Progenitor cell of endocrine pancreas (in vitro differentiated cells): Measurements from ENCODE around the gene LRBA. TPM values are rescaled to one million over a fixed set of nuclear protein-coding genes. Genes with fewer than 3 reads are reported as not detected.

ENCODE experiments used
- DNase-seq: peaks from one replicate; pipeline ENCODE4 v3.0.0; 2021; ENCODE audit warnings: low spot score; ENCODE audit not compliant: unreplicated experiment
- H3K27ac Mint-ChIP-seq: 2 replicates; pipeline ENCODE4 v1.8.0; 2021; ENCODE audit warnings: mild to moderate bottlenecking, moderate library complexity, mixed read lengths
- H3K27me3 Mint-ChIP-seq: 2 replicates; pipeline ENCODE4 v1.8.0; 2021; ENCODE audit warnings: mixed read lengths
- H3K36me3 Mint-ChIP-seq: 2 replicates; pipeline ENCODE4 v1.8.0; 2022; ENCODE audit warnings: mixed read lengths; ENCODE audit not compliant: insufficient read depth
- H3K4me1 Mint-ChIP-seq: 2 replicates; pipeline ENCODE4 v1.8.0; 2021; ENCODE audit warnings: low read depth, mixed read lengths
- H3K4me3 Mint-ChIP-seq: 2 replicates; pipeline ENCODE4 v1.8.0; 2021; ENCODE audit warnings: low read depth, mild to moderate bottlenecking, moderate library complexity, mixed read lengths
- H3K9me3 Mint-ChIP-seq: 2 replicates; pipeline ENCODE4 v1.8.0; 2021; ENCODE audit warnings: low read depth, mixed read lengths
- total RNA-seq: library from RNA; stranded (reverse); gene quantifications from 2 replicates; pipeline ENCODE4 v1.2.1, GENCODE V29; 2021
- TF ChIP-seq, protein P1 (sequence below): fragments of 200-600 bp; sonication (generic); IDR thresholded peaks from one replicate; pipeline ENCODE4 v1.5.0; 2021; ENCODE audit warnings: antibody characterized with exemption, mild to moderate bottlenecking; ENCODE audit not compliant: unreplicated experiment

Gene LRBA
- total RNA-seq, 1 donor from 2014 or later: 95.2 TPM

DNA sequence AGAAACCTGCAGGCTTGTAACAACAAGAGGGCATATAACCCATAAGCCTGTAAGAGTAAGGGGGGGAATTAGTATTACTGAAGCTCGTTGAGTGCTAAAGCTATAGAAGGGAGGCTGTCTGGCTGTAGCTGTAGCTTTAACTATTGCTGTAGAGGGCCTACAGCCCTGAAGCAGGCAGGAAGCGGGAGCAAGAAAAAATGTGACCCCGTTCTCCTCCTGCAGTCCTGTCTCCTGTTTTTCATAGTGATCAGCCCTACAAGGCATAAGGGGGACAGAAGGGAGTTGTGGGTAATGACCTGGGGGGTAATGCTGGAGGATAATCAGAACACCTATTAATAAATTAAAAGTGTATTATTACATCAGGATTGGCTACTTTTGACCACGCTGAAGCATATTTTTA is 640.1 kb downstream of the LRBA start:
- Mint-ChIP-seq H3K9me3 (peaks cover 3% of the 10 kb centered on the region), H3K27me3 (no peaks in the 10 kb centered on the region), H3K4me1 (no peaks in the 10 kb centered on the region), H3K27ac (peak overlapping the region; percentile 56), H3K4me3 (no peak overlapping the region), H3K36me3 (peaks cover 8% of the 10 kb centered on the region)
- DNase-seq: no peak
- TF ChIP-seq, protein P1, sequence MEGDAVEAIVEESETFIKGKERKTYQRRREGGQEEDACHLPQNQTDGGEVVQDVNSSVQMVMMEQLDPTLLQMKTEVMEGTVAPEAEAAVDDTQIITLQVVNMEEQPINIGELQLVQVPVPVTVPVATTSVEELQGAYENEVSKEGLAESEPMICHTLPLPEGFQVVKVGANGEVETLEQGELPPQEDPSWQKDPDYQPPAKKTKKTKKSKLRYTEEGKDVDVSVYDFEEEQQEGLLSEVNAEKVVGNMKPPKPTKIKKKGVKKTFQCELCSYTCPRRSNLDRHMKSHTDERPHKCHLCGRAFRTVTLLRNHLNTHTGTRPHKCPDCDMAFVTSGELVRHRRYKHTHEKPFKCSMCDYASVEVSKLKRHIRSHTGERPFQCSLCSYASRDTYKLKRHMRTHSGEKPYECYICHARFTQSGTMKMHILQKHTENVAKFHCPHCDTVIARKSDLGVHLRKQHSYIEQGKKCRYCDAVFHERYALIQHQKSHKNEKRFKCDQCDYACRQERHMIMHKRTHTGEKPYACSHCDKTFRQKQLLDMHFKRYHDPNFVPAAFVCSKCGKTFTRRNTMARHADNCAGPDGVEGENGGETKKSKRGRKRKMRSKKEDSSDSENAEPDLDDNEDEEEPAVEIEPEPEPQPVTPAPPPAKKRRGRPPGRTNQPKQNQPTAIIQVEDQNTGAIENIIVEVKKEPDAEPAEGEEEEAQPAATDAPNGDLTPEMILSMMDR: no peak

DNA sequence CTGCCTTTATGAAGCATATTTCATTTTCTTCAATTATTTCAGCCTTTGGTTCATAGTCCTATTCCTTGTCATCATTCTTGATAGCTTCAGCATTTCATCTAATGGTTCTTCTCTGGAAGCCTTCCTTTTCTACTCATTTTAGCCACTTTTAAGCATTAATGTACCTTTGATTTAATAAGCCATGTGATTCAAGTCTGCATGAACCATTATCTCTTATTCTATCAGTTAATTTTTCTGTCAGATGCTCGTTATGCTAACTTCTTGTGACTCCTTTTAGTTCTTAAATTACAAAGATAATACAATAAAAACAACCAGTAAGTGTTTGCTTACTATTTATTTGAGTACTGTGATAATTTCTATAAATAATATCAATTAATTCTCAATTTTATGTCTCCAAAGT is 643.2 kb downstream of the LRBA start:
- Mint-ChIP-seq H3K4me1 (peaks cover 4% of the 10 kb centered on the region), H3K9me3 (peaks cover 3% of the 10 kb centered on the region), H3K36me3 (peaks cover 6% of the 10 kb centered on the region), H3K4me3 (no peak overlapping the region), H3K27ac (no peak overlapping the region), H3K27me3 (no peaks in the 10 kb centered on the region)
- TF ChIP-seq, protein P1: no peak
- no peak for DNase-seq

DNA sequence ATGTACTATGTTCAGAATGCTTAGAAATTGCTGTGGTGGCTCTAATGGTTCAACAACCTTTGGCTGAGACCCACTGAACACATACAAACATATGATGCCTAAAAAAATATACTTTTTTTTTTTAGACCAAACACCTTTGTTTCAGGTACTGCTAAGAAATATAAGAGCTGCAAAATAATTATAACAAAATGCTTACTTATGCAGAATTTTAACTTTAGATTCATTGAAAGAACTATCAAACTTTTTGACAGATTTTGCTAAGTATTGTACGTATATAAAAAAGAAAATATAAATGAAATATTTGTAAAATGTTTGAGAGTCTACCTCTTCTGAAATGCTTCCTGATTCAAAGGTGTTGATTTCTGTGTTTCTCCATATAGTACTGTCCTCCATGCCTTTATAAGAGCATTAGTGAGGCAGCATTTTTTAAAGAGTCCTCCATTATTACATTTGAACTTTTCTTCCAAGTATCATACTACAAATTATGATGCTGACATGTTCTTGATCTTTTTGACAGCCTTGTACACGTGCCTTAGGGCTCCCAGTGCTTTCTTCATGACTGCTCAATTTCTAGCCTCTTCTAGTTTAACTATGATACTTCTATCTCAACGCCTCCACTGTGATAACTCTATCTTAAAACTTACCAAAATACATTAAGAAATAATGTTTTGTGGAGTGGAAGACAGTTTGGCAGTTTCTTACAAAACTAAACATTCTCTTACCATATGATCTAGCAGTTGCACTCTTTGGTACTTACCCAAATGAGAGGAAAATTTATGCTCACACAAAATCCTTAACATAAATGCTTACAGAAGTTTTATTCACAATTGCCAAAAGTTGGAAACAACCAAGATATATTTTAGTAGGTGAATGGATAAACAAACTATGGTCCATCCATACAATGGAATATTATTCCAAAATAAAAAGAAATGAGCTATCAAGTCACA is 645.4 kb downstream of the LRBA start:
- H3K9me3 Mint-ChIP-seq: no peaks in the 10 kb centered on the region
- H3K36me3 Mint-ChIP-seq: peaks cover 3% of the 10 kb centered on the region
- DNase-seq: no peak
- no peak overlapping the region for H3K4me3 Mint-ChIP-seq
- no peaks in the 10 kb centered on the region for H3K27me3 Mint-ChIP-seq
- H3K27ac Mint-ChIP-seq: peak overlapping the region; percentile 62
- peaks cover 8% of the 10 kb centered on the region for H3K4me1 Mint-ChIP-seq
- TF ChIP-seq, protein P1: no peak

DNA sequence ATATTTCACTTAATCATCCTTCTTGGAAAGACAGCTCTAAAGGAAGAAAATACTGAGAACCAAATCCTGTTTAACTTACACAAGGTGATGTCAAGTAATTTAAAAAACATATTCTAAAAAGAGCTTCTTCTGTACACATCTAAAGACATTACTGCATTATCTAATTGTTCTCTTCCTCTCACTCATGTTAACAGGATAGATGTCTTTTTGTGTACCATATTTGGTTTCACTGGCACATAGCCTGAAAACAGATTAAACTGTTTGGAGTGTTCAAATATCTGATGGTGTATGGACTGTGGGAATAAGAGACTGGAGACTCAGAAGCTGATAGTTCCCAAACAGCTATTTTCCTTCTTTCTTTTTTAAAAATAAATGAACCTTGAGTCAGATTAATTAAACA is 646.4 kb downstream of the LRBA start:
- Mint-ChIP-seq H3K27ac (peak overlapping the region; percentile 29), H3K9me3 (no peaks in the 10 kb centered on the region), H3K4me1 (peaks cover 8% of the 10 kb centered on the region), H3K36me3 (peaks cover 3% of the 10 kb centered on the region), H3K27me3 (no peaks in the 10 kb centered on the region), H3K4me3 (no peak overlapping the region)
- TF ChIP-seq, protein P1: no peak
- no peak for DNase-seq

DNA sequence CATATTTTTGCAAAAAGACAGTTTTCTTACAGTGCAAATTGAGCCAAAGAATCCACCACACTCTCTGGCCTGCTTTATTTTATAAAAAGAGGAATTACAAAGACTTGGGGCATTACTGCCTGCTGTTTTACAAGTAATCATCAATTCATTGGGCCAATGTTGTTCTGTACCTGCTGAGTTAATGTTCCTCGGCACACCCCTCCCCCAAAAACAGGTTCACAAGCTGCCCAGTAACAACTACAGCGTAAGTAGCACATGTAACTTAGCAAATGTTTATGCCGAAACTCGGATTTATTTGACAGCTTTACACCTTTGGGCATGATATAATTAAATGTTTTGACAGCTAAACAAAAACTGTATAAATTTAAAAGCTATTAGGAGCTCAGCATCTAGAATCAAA is 647.8 kb downstream of the LRBA start:
- H3K9me3 Mint-ChIP-seq: no peaks in the 10 kb centered on the region
- TF ChIP-seq, protein P1: no peak
- H3K27ac Mint-ChIP-seq: no peak overlapping the region
- H3K4me3 Mint-ChIP-seq: no peak overlapping the region
- H3K36me3 Mint-ChIP-seq: no peaks in the 10 kb centered on the region
- no peaks in the 10 kb centered on the region for H3K27me3 Mint-ChIP-seq
- peaks cover 8% of the 10 kb centered on the region for H3K4me1 Mint-ChIP-seq
- DNase-seq: no peak
